Choroid plexus epithelial cell (primary cell): ENCODE results near the gene MARCHF6.
"Not testable (repeated sequence)": the region's sequence is repeated elsewhere in the genome, so short reads cannot be mapped to it uniquely, and the experiment has no call there.

Source experiments
- DNase-seq: peaks from one replicate; pipeline ENCODE4 v3.0.0-alpha.2; 2010; ENCODE audit warnings: low read depth
- H3K4me3 ChIP-seq: 2 replicates; pipeline ENCODE4 v1.5.1; 2011; ENCODE audit warnings: low read depth, mild to moderate bottlenecking, control low read depth, low read length, moderate library complexity
- TF ChIP-seq, protein P1 (sequence below): conservative IDR thresholded peaks from 2 replicates; pipeline ENCODE4 v1.5.1; 2011; ENCODE audit warnings: low read depth, mild to moderate bottlenecking, control low read depth, inconsistent platforms, low read length, moderate library complexity

The MARCHF6 gene

GRCh38 chr5:10364186-10364689 lies 10.7 kb downstream of the MARCHF6 start:
- no peak for DNase-seq
- H3K4me3 ChIP-seq: no peak overlapping the region
- TF ChIP-seq, protein P1, sequence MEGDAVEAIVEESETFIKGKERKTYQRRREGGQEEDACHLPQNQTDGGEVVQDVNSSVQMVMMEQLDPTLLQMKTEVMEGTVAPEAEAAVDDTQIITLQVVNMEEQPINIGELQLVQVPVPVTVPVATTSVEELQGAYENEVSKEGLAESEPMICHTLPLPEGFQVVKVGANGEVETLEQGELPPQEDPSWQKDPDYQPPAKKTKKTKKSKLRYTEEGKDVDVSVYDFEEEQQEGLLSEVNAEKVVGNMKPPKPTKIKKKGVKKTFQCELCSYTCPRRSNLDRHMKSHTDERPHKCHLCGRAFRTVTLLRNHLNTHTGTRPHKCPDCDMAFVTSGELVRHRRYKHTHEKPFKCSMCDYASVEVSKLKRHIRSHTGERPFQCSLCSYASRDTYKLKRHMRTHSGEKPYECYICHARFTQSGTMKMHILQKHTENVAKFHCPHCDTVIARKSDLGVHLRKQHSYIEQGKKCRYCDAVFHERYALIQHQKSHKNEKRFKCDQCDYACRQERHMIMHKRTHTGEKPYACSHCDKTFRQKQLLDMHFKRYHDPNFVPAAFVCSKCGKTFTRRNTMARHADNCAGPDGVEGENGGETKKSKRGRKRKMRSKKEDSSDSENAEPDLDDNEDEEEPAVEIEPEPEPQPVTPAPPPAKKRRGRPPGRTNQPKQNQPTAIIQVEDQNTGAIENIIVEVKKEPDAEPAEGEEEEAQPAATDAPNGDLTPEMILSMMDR: peak; percentile 27

- no peak overlapping the region for H3K4me3 ChIP-seq
- TF ChIP-seq, protein P1: no peak
- DNase-seq: no peak
These were observed 12.3 kb downstream of the MARCHF6 start for GRCh38 chr5:10365782-10366181.

DNA sequence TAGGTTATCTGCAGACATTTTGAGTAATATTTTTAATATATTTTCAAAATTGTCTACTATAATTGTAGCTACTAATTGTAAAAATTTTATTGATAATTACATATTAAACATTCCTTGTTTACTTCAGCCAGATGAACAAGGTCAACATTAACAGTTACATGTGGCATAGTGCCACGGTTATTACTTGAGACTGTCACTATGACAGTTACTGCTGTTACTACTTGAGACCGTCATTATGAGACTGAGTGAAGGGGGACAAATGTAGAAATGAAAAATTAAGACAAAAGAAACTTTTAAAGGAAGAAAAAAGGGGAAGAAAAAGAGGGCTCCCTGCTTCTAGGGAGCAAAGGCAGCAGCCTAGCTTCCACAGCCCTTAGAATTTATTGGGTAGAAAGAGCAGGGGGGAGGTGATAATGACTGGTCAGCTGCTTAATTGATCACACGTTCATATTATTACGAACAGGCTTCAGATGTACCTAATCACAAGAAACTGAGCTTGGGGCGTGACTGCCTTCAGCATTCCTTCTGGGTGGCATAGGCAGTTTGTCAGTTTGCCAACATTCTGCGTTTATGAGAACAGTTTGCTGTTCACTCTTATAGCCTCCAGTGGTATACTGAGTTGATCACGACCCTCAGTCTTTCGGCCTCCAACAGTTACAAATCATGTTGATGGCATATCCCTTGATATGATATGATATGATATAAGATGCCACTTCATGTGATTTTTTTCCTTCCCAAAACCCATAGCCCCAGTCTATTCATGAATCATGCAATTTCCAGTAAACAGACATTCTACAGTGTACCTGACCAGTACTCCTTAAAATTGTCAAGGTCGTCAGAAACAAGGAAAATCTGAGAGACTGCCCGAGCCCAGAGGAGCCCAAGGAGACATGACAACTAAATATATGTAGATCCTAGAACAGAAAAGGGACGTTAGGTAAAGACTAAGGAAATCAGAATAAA lies 13.1 kb downstream of the MARCHF6 start:
- H3K4me3 ChIP-seq: no peak overlapping the region
- TF ChIP-seq, protein P1: no peak
- peak; percentile 58 for DNase-seq

- TF ChIP-seq, protein P1: no peak
- no peak overlapping the region for H3K4me3 ChIP-seq
- no peak for DNase-seq
These were observed 14.1 kb downstream of the MARCHF6 start for GRCh38 chr5:10367579-10367978.

DNA sequence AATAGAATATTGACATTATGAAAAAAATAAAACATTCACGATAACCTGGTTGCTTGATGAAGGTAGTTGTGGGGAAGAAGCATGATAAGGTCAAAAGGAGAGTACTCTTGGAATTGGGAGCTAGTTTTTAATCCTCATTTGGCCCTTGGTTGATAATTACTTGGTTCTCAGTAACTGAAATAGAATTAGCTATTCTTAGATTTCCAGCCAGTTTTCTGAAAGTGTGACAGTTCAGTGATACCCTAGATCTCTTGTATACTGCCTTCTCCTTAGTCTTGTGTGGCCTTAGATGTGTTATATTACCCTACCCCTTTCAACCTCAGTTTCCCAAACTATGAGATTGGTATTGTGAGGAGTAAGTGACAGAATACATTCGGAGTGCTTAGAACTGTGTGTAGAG lies 17.4 kb downstream of the MARCHF6 start:
- no peak for DNase-seq
- no peak overlapping the region for H3K4me3 ChIP-seq
- TF ChIP-seq, protein P1: no peak

DNA sequence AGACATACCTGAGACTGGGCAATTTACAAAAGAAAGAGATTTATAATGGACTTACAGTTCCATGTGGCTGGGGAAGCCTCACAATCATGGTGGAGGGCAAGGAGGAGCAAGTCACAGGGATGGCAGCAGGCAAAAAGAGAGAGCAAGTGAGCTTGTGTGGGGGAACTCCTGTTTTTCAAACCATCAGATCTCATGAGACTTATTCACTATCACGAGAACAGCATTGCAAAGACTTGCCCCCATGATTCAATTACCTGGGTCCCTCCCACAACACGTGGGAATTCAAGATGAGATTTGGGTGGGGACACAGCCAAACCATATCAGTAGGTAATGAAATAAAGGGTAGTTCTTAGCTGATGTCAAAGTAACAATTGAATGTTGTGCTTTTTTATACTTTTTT lies 17.9 kb downstream of the MARCHF6 start:
- DNase-seq, H3K4me3 ChIP-seq: not testable (repeated sequence)

DNA sequence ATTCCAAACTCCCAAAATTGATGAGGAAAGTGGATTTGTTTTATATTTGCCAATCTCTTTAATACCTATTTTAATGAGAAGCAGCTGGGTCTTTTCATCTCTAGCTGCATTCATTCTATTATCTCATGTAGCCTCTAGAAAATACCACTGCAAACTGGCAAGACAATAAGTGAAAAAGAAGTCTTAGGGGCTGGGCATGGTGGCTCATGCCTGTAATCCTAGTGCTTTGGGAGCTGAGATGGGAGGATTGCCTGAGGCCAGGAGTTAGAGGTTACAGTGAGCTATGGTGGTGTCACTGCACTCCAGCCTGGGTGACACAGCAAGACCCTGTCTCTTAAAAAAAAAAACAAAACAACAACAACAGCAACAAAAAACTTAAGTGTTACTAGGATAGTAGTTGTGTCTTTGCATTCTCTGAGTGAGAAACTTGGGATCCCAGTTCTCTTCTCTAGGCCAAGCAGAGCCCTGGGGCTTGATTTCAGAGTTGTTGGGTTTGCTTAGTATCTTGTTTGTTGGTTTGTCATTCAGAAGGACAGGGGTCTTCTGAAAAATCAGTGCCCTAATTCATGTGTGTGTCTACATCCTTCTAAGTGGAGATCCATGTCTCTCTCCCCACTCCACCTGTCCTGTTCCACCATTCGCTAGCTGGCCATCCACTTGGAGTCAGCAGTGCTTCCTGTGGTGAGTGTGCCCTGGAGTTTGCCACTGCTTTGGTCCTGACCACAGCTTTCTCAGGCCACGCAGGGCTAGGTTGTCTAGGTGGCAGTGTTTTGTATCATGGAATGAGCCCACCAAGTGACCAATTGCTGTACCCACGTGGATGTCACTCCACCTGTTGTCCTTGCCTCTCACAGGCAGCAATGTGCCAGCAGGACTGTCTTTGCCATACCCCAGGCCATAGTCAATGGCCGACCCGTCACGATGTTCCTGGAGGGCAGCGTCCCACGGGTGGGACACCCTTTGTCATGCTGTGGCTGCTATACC lies 19.5 kb downstream of the MARCHF6 start:
- no peak for DNase-seq
- TF ChIP-seq, protein P1: no peak
- H3K4me3 ChIP-seq: no peak overlapping the region
